ENCODE measurements around the gene EML1. TPM values are rescaled to one million over a fixed set of nuclear protein-coding genes. Genes with fewer than 3 reads are reported as not detected.
A peak's percentile ranks its signal among the peaks of the same experiment; 100 is the strongest.

EML1 gene
- total RNA-seq, 4 donors from 2014 or later: 92.3 to 131 (median 119) TPM

GRCh38 chr14:99806836-99807235 lies 13.6 kb downstream of the EML1 start:
- 66% methylated on average over 10 of the region's 10 CpGs for WGBS
- Histone ChIP-seq H3K4me1 (peaks cover 20 to 78% (median 57%) of the 10 kb centered on the region in 4 donors), H3K36me3 (no peaks in the 10 kb centered on the region), H3K27me3 (no peaks in the 10 kb centered on the region), H3K4me3 (no peak overlapping the region), H3K9me3 (no peaks in the 10 kb centered on the region), H3K27ac (replicated peaks in 1 of 4) (no peak overlapping the region)
- no peak for TF ChIP-seq CTCF (IDR thresholded peaks at IDR 0.05)
- TF ChIP-seq EP300 (IDR thresholded peaks at IDR 0.05): no peak
- no peak for TF ChIP-seq POLR2A (IDR thresholded peaks at IDR 0.05; ENCODE audit: low read depth)
- TF ChIP-seq POLR2AphosphoS5 (IDR thresholded peaks at IDR 0.05): no peak
- no peak for DNase-seq (ENCODE audit: extremely low spot score)
- intact Hi-C loops (cut with DNase I): no loop called here

- no peaks in the 10 kb centered on the region for H3K27me3 ChIP-seq
- no peaks in the 10 kb centered on the region for H3K36me3 ChIP-seq
- peak overlapping the region in 1 of 4 donors; percentile 70 for H3K27ac ChIP-seq (replicated peaks in 1 of 4)
- no peak for DNase-seq (ENCODE audit: extremely low spot score)
- 85% methylated on average over 10 of the region's 10 CpGs for WGBS
- TF ChIP-seq POLR2AphosphoS5 (IDR thresholded peaks at IDR 0.05): no peak
- no peak for TF ChIP-seq CTCF (IDR thresholded peaks at IDR 0.05)
- no peak for TF ChIP-seq POLR2A (IDR thresholded peaks at IDR 0.05; ENCODE audit: low read depth)
- TF ChIP-seq EP300 (IDR thresholded peaks at IDR 0.05): no peak
- H3K4me1 ChIP-seq: peaks cover 20 to 78% (median 55%) of the 10 kb centered on the region in 4 donors
- no peaks in the 10 kb centered on the region for H3K9me3 ChIP-seq
- no peak overlapping the region for H3K4me3 ChIP-seq
- intact Hi-C loops (cut with DNase I): no loop called here
Measured at GRCh38 chr14:99807413-99808153, 14.4 kb downstream of the EML1 start.

- Histone ChIP-seq H3K27me3 (no peaks in the 10 kb centered on the region), H3K9me3 (no peaks in the 10 kb centered on the region), H3K27ac (replicated peaks in 1 of 4) (peak overlapping the region in 2 of 4 donors; percentile 68 to 70), H3K36me3 (no peaks in the 10 kb centered on the region), H3K4me3 (no peak overlapping the region), H3K4me1 (peaks cover 20 to 78% (median 54%) of the 10 kb centered on the region in 4 donors)
- DNase-seq (ENCODE audit: extremely low spot score): no peak
- intact Hi-C loops (cut with DNase I): no loop called here
- TF ChIP-seq EP300 (IDR thresholded peaks at IDR 0.05): no peak
- no peak for TF ChIP-seq POLR2AphosphoS5 (IDR thresholded peaks at IDR 0.05)
- no peak for TF ChIP-seq POLR2A (IDR thresholded peaks at IDR 0.05; ENCODE audit: low read depth)
- no peak for TF ChIP-seq CTCF (IDR thresholded peaks at IDR 0.05)
- 77% methylated on average over 5 of the region's 5 CpGs for WGBS
Measured at GRCh38 chr14:99808154-99808505, 14.9 kb downstream of the EML1 start.

GRCh38 chr14:99808515-99808914 lies 15.3 kb downstream of the EML1 start:
- H3K36me3 ChIP-seq: no peaks in the 10 kb centered on the region
- WGBS: 46% methylated on average over 3 of the region's 3 CpGs
- H3K27ac ChIP-seq (replicated peaks in 1 of 4): peak overlapping the region; percentile 54 to 73 (median 69)
- no peak overlapping the region for H3K4me3 ChIP-seq
- TF ChIP-seq POLR2AphosphoS5 (IDR thresholded peaks at IDR 0.05): no peak
- TF ChIP-seq CTCF (IDR thresholded peaks at IDR 0.05): peak in 1 of 3 experiments; percentile 10
- no peak for TF ChIP-seq EP300 (IDR thresholded peaks at IDR 0.05)
- H3K9me3 ChIP-seq: no peaks in the 10 kb centered on the region
- no peak for DNase-seq (ENCODE audit: extremely low spot score)
- H3K4me1 ChIP-seq: peaks cover 20 to 79% (median 52%) of the 10 kb centered on the region in 4 donors
- no peaks in the 10 kb centered on the region for H3K27me3 ChIP-seq
- intact Hi-C loops (cut with DNase I): no loop called here

All from esophagus muscularis mucosa (tissue), 4 donors.